ENCODE measurements around the gene PLEKHH2. TPM values are rescaled to one million over a fixed set of nuclear protein-coding genes. Genes with fewer than 3 reads are reported as not detected.

PLEKHH2 gene
- total RNA-seq, 2 donors from 2014 or later: 5.0 to 5.3 TPM

- H3K4me1 ChIP-seq (ENCODE audit: control insufficient read depth, insufficient read depth, low read length): no peaks in the 10 kb centered on the region
- peaks cover 3% of the 10 kb centered on the region for H3K4me1 Mint-ChIP-seq
- peaks cover 3% of the 10 kb centered on the region for H3K36me3 ChIP-seq (ENCODE audit: control insufficient read depth, insufficient read depth, low read length)
- no peak for TF ChIP-seq CTCF (conservative IDR thresholded peaks at IDR 0.05)
- no peak for DNase-seq
- no peaks in the 10 kb centered on the region for H3K27me3 Mint-ChIP-seq (ENCODE audit: insufficient read depth)
- no peaks in the 10 kb centered on the region for H3K9me3 Mint-ChIP-seq
- H3K4me3 Mint-ChIP-seq: no peak overlapping the region
- no peaks in the 10 kb centered on the region for H3K27me3 ChIP-seq (ENCODE audit: control insufficient read depth, insufficient read depth, low read length, poor library complexity, severe bottlenecking)
- no peak overlapping the region for H3K9ac ChIP-seq (ENCODE audit: extremely low read depth, low read length, poor library complexity, severe bottlenecking)
- H3K27ac Mint-ChIP-seq: no peak overlapping the region
- no peak overlapping the region for H3K27ac ChIP-seq (ENCODE audit: low read depth, low read length)
- no peaks in the 10 kb centered on the region for H3K9me3 ChIP-seq (ENCODE audit: control insufficient read depth, low read length)
- H3K36me3 Mint-ChIP-seq (ENCODE audit: low read depth): no peaks in the 10 kb centered on the region
- 84 to 90% methylated on average over 2 to 8 of the region's 8 CpGs for WGBS, 2 experiments (ENCODE audit: insufficient coverage in 1 of 2, insufficient read length in 1 of 2)
- H3K4me3 ChIP-seq (ENCODE audit: low read length): no peak overlapping the region
Measured at GRCh38 chr2:43778233-43778632, 141.2 kb downstream of the PLEKHH2 start.

GRCh38 chr2:43787895-43788294 lies 150.8 kb downstream of the PLEKHH2 start:
- DNase-seq: no peak
- Mint-ChIP-seq H3K4me1 (no peaks in the 10 kb centered on the region), H3K27me3 (ENCODE audit: insufficient read depth) (no peaks in the 10 kb centered on the region), H3K27ac (no peak overlapping the region), H3K4me3 (no peak overlapping the region), H3K9me3 (no peaks in the 10 kb centered on the region), H3K36me3 (ENCODE audit: low read depth) (peaks cover 12% of the 10 kb centered on the region)
- H3K9ac ChIP-seq (ENCODE audit: extremely low read depth, low read length, poor library complexity, severe bottlenecking): no peak overlapping the region
- no peak overlapping the region for H3K27ac ChIP-seq (ENCODE audit: low read depth, low read length)
- no peak overlapping the region for H3K4me3 ChIP-seq (ENCODE audit: low read length)
- no peaks in the 10 kb centered on the region for H3K27me3 ChIP-seq (ENCODE audit: control insufficient read depth, insufficient read depth, low read length, poor library complexity, severe bottlenecking)
- peaks cover 9% of the 10 kb centered on the region for H3K36me3 ChIP-seq (ENCODE audit: control insufficient read depth, insufficient read depth, low read length)
- no peaks in the 10 kb centered on the region for H3K4me1 ChIP-seq (ENCODE audit: control insufficient read depth, insufficient read depth, low read length)
- H3K9me3 ChIP-seq (ENCODE audit: control insufficient read depth, low read length): no peaks in the 10 kb centered on the region
- TF ChIP-seq CTCF (conservative IDR thresholded peaks at IDR 0.05): no peak

- Mint-ChIP-seq H3K27ac (no peak overlapping the region), H3K4me1 (no peaks in the 10 kb centered on the region), H3K36me3 (ENCODE audit: low read depth) (peaks cover 14% of the 10 kb centered on the region), H3K9me3 (no peaks in the 10 kb centered on the region), H3K4me3 (no peak overlapping the region), H3K27me3 (ENCODE audit: insufficient read depth) (no peaks in the 10 kb centered on the region)
- TF ChIP-seq CTCF (conservative IDR thresholded peaks at IDR 0.05): no peak
- no peaks in the 10 kb centered on the region for H3K9me3 ChIP-seq (ENCODE audit: control insufficient read depth, low read length)
- no peak overlapping the region for H3K27ac ChIP-seq (ENCODE audit: low read depth, low read length)
- H3K4me3 ChIP-seq (ENCODE audit: low read length): no peak overlapping the region
- H3K27me3 ChIP-seq (ENCODE audit: control insufficient read depth, insufficient read depth, low read length, poor library complexity, severe bottlenecking): no peaks in the 10 kb centered on the region
- WGBS, 2 experiments (ENCODE audit: insufficient coverage in 1 of 2, insufficient read length in 1 of 2): 95% methylated on average over 1 of the region's 1 CpG; no CpG with 5 or more reads in 1 of the 2 experiments
- no peak for DNase-seq
- no peak overlapping the region for H3K9ac ChIP-seq (ENCODE audit: extremely low read depth, low read length, poor library complexity, severe bottlenecking)
- H3K36me3 ChIP-seq (ENCODE audit: control insufficient read depth, insufficient read depth, low read length): peaks cover 10% of the 10 kb centered on the region
- no peaks in the 10 kb centered on the region for H3K4me1 ChIP-seq (ENCODE audit: control insufficient read depth, insufficient read depth, low read length)
Measured at GRCh38 chr2:43788646-43789045, 151.6 kb downstream of the PLEKHH2 start.

All from endodermal cell (in vitro differentiated cells).